Measurements from ENCODE around the gene GIPR. TPM values are rescaled to one million over a fixed set of nuclear protein-coding genes. Genes with fewer than 3 reads are reported as not detected.

The GIPR gene
- total and polyA plus RNA-seq, 2 donors = 0.14 to 1.6 TPM

GRCh38 chr19:45636275-45636674 lies 31.7 kb upstream of the GIPR start:
- Histone ChIP-seq H3K9me3 (ENCODE audit: control insufficient read depth in 2 of 2, insufficient read depth in 1 of 2, low read length in 1 of 2) (peaks cover 0 to 4% of the 10 kb centered on the region in 2 donors), H3K4me1 (ENCODE audit: control insufficient read depth in 2 of 2, insufficient read depth in 2 of 2, low read length in 2 of 2) (peaks cover 9 to 17% of the 10 kb centered on the region in 2 donors), H3K27ac (ENCODE audit: low read depth in 1 of 2, low read length in 1 of 2) (no peak overlapping the region), H3K36me3 (ENCODE audit: control insufficient read depth in 2 of 2, insufficient read depth in 2 of 2, low read length in 1 of 2) (peaks cover 2 to 11% of the 10 kb centered on the region in 2 donors), H3K27me3 (ENCODE audit: control insufficient read depth in 2 of 2, insufficient read depth in 1 of 2, low read length in 1 of 2) (peaks cover 0 to 8% of the 10 kb centered on the region in 2 donors), H3K4me3 (ENCODE audit: low read length in 2 of 2) (no peak overlapping the region)
- DNase-seq (ENCODE audit: low read depth in 6 of 9, low spot score in 9 of 9) = no peak
- 100% methylated on average over 1 of the region's 1 CpG for WGBS

DNA sequence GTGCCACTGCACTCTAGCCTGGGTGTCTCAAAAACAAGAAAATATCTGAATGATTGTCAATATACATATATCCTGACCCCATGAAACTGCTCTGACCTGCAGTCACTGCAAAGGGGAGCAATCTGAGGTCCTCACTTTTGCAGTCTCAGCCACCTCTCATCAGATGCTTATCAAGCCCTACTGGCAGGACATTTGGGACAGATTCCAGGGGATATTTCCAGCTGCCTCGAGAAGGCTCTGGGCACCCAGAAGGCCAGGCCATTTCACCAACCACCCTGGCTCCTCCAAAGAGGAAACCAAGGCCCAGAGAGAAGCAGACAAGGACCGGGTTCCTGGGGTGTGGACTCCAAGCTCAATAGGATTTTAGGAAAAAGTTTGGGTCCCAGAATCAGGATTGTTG lies 31.1 kb upstream of the GIPR start:
- peaks cover 0 to 14% of the 10 kb centered on the region in 2 donors for H3K27me3 ChIP-seq (ENCODE audit: control insufficient read depth in 2 of 2, insufficient read depth in 1 of 2, low read length in 1 of 2)
- no peak overlapping the region for H3K4me3 ChIP-seq (ENCODE audit: low read length in 2 of 2)
- H3K36me3 ChIP-seq (ENCODE audit: control insufficient read depth in 2 of 2, insufficient read depth in 2 of 2, low read length in 1 of 2) = peaks cover 2 to 11% of the 10 kb centered on the region in 2 donors
- 96% methylated on average over 2 of the region's 2 CpGs for WGBS
- H3K4me1 ChIP-seq (ENCODE audit: control insufficient read depth in 2 of 2, insufficient read depth in 2 of 2, low read length in 2 of 2) = peaks cover 12 to 24% of the 10 kb centered on the region in 2 donors
- H3K27ac ChIP-seq (ENCODE audit: low read depth in 1 of 2, low read length in 1 of 2) = no peak overlapping the region
- no peak for DNase-seq (ENCODE audit: low read depth in 6 of 9, low spot score in 9 of 9)
- peaks cover 0 to 4% of the 10 kb centered on the region in 2 donors for H3K9me3 ChIP-seq (ENCODE audit: control insufficient read depth in 2 of 2, insufficient read depth in 1 of 2, low read length in 1 of 2)

DNA sequence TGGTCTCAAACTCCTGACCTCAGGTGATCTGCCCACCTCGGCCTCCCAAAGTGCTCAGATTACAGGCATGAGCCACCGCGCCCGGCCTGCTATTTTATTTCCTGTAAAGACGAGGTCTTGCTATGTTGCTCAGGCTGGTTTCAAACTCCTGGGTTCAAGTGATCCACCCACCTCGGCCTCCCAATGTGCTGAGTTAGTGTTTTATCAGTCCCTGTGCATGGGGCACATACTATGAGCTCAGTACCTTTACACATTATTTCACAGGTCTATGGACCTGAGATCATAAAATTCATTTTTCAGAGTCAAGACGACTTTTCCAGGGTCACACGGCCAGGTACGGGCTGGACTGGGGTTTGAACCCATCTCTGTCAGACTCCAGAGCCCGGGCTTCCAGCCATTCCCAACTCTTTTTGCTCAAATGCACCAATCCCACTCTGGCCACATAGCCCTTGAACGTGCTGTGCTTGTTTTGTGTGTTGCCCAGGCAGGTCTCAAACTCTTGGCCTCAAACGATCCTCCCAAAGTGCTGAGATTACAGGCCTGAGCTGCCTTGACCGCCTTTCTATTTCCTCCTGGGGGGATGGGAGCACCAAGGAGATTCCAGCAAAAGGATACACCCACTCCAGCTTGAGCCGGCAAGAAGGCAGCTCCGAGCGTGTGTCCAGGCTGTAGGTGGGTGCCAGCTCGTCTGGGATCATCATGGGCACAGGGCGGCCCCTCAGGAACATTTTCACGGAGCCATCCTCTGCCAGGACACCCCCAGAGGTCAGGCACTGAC lies 29.9 kb upstream of the GIPR start:
- Histone ChIP-seq H3K36me3 (ENCODE audit: control insufficient read depth in 2 of 2, insufficient read depth in 2 of 2, low read length in 1 of 2) (peaks cover 2 to 5% of the 10 kb centered on the region in 2 donors), H3K9me3 (ENCODE audit: control insufficient read depth in 2 of 2, insufficient read depth in 1 of 2, low read length in 1 of 2) (peaks cover 0 to 7% of the 10 kb centered on the region in 2 donors), H3K4me1 (ENCODE audit: control insufficient read depth in 2 of 2, insufficient read depth in 2 of 2, low read length in 2 of 2) (peaks cover 14 to 35% of the 10 kb centered on the region in 2 donors), H3K27me3 (ENCODE audit: control insufficient read depth in 2 of 2, insufficient read depth in 1 of 2, low read length in 1 of 2) (peaks cover 0 to 26% of the 10 kb centered on the region in 2 donors), H3K27ac (ENCODE audit: low read depth in 1 of 2, low read length in 1 of 2) (no peak overlapping the region), H3K4me3 (ENCODE audit: low read length in 2 of 2) (peak overlapping the region; percentile 86)
- 96% methylated on average over 19 of the region's 19 CpGs for WGBS
- DNase-seq (ENCODE audit: low read depth in 6 of 9, low spot score in 9 of 9) = no peak

DNA sequence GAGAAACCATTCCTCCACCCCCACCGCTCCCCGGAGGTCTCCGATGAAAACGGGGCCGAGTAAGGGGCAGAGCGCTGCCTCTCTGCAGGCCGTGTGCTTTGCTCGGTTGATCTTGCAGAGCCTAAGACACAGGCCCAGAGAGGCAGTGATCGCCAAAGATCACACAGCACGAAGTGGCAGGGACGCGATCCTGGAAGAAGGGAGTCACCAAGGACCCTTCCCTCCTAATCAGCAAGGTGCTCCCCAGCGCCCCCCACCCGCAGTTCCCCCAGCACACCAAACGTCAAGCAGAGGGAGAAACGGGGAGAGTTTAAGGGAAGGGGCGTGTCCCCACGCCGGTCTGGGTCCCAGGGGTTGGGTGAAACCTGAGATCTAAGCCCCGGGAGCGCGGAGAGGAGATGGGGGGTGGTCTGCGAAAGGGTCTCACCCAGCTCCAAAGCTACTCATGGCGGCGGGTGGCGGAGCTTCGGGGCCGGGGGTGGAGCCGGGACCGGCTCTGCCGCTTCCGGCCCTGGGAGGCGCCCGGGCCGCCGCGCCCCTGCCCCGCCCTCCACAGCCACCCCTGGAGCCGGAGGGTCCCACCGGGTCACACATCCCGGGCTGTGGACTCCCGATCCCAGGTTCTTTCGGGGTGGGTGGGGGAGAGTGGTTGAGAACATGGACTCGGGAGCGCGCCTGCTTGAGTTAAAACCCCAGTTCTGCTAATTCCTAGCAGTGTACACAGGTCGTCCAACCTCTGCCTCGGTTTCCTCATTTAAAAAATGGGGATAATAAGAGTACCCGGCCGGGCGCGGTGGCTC lies 28.9 kb upstream of the GIPR start, which contains the start of gene EML2:
Gene EML2 (minus strand): TSS at position 468 of the 800 bp plus-strand sequence. CDS start 21 bp downstream, at position 447.
- Histone ChIP-seq H3K36me3 (ENCODE audit: control insufficient read depth in 2 of 2, insufficient read depth in 2 of 2, low read length in 1 of 2) (peaks cover 2 to 5% of the 10 kb centered on the region in 2 donors), H3K4me1 (ENCODE audit: control insufficient read depth in 2 of 2, insufficient read depth in 2 of 2, low read length in 2 of 2) (peaks cover 17 to 40% of the 10 kb centered on the region in 2 donors), H3K9me3 (ENCODE audit: control insufficient read depth in 2 of 2, insufficient read depth in 1 of 2, low read length in 1 of 2) (peaks cover 0 to 11% of the 10 kb centered on the region in 2 donors), H3K4me3 (ENCODE audit: low read length in 2 of 2) (peak within 1 kb of the TSS; percentile 86), H3K27me3 (ENCODE audit: control insufficient read depth in 2 of 2, insufficient read depth in 1 of 2, low read length in 1 of 2) (peaks cover 8 to 36% of the 10 kb centered on the region in 2 donors), H3K27ac (ENCODE audit: low read depth in 1 of 2, low read length in 1 of 2) (peak within 1 kb of the TSS; percentile 17 to 61)
- peak in 3 of 9 donors; percentile 58 to 79 (median 64) for DNase-seq (ENCODE audit: low read depth in 6 of 9, low spot score in 9 of 9)
- 5% methylated on average over 52 of the region's 52 CpGs for WGBS

GRCh38 chr19:45640849-45641273 lies 27.2 kb upstream of the GIPR start:
- peaks cover 21 to 54% of the 10 kb centered on the region in 2 donors for H3K27me3 ChIP-seq (ENCODE audit: control insufficient read depth in 2 of 2, insufficient read depth in 1 of 2, low read length in 1 of 2)
- DNase-seq (ENCODE audit: low read depth in 6 of 9, low spot score in 9 of 9) = no peak
- no peak overlapping the region for H3K27ac ChIP-seq (ENCODE audit: low read depth in 1 of 2, low read length in 1 of 2)
- peaks cover 2 to 5% of the 10 kb centered on the region in 2 donors for H3K36me3 ChIP-seq (ENCODE audit: control insufficient read depth in 2 of 2, insufficient read depth in 2 of 2, low read length in 1 of 2)
- whole genome bisulfite sequencing = 65% methylated on average over 17 of the region's 17 CpGs
- H3K9me3 ChIP-seq (ENCODE audit: control insufficient read depth in 2 of 2, insufficient read depth in 1 of 2, low read length in 1 of 2) = peaks cover 0 to 11% of the 10 kb centered on the region in 2 donors
- H3K4me3 ChIP-seq (ENCODE audit: low read length in 2 of 2) = no peak overlapping the region
- peaks cover 20 to 46% of the 10 kb centered on the region in 2 donors for H3K4me1 ChIP-seq (ENCODE audit: control insufficient read depth in 2 of 2, insufficient read depth in 2 of 2, low read length in 2 of 2)

DNA sequence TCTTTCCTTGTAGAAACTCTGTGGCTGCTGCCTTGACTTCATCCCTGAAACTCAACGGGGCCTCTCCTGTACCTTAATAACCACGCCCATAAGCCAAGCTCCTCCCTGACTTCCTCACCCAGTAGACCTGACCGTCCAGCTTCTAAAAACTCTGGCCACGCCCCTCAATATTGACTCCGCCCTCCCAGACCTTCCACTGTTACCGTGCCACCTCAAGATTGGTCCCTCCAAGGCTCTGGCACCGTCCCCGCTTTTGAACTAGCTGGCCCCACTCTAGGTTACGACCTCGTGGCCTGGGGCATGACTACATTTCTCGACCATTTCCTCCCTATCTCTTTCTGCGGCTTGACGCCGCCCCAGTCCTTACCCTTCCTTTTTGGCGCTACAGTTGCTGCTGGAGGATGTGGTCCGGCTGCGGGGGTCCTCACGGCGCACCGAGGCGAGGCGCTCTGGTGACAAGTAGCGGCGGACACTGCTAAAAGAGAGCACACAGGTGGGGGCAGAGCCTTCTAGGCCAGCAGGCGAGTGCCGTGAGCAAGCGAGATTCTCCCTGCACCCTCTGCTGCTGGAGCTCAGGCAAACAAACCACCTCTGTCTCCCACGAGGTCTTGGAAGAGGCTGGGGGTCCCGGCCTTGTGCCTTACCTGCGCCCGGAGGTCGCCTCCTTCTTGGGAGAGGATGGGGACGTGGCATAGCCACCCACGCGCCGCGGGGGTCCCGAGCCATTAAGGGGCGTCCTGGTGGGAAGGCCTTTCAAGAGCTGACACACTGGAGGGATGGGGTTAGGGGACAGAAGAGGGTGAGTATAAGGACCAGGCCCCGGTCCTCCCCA lies 26.5 kb upstream of the GIPR start:
- Histone ChIP-seq H3K27me3 (ENCODE audit: control insufficient read depth in 2 of 2, insufficient read depth in 1 of 2, low read length in 1 of 2) (peaks cover 21 to 60% of the 10 kb centered on the region in 2 donors), H3K9me3 (ENCODE audit: control insufficient read depth in 2 of 2, insufficient read depth in 1 of 2, low read length in 1 of 2) (peaks cover 0 to 11% of the 10 kb centered on the region in 2 donors), H3K4me1 (ENCODE audit: control insufficient read depth in 2 of 2, insufficient read depth in 2 of 2, low read length in 2 of 2) (peaks cover 20 to 52% of the 10 kb centered on the region in 2 donors), H3K27ac (ENCODE audit: low read depth in 1 of 2, low read length in 1 of 2) (peak overlapping the region; percentile 56 to 81), H3K36me3 (ENCODE audit: control insufficient read depth in 2 of 2, insufficient read depth in 2 of 2, low read length in 1 of 2) (peaks cover 2 to 5% of the 10 kb centered on the region in 2 donors), H3K4me3 (ENCODE audit: low read length in 2 of 2) (peak overlapping the region; percentile 37 to 45)
- WGBS = 2% methylated on average over 40 of the region's 40 CpGs
- DNase-seq (ENCODE audit: low read depth in 6 of 9, low spot score in 9 of 9) = peak in 3 of 9 donors; percentile 19 to 63 (median 36)

- 13% methylated on average over 39 of the region's 39 CpGs for WGBS
- no peak overlapping the region for H3K27ac ChIP-seq (ENCODE audit: low read depth in 1 of 2, low read length in 1 of 2)
- peaks cover 0 to 11% of the 10 kb centered on the region in 2 donors for H3K9me3 ChIP-seq (ENCODE audit: control insufficient read depth in 2 of 2, insufficient read depth in 1 of 2, low read length in 1 of 2)
- no peak overlapping the region for H3K4me3 ChIP-seq (ENCODE audit: low read length in 2 of 2)
- H3K27me3 ChIP-seq (ENCODE audit: control insufficient read depth in 2 of 2, insufficient read depth in 1 of 2, low read length in 1 of 2) = peaks cover 21 to 62% of the 10 kb centered on the region in 2 donors
- H3K4me1 ChIP-seq (ENCODE audit: control insufficient read depth in 2 of 2, insufficient read depth in 2 of 2, low read length in 2 of 2) = peaks cover 16 to 47% of the 10 kb centered on the region in 2 donors
- DNase-seq (ENCODE audit: low read depth in 6 of 9, low spot score in 9 of 9) = peak in 7 of 9 donors; percentile 65 to 93 (median 87)
- H3K36me3 ChIP-seq (ENCODE audit: control insufficient read depth in 2 of 2, insufficient read depth in 2 of 2, low read length in 1 of 2) = no peaks in the 10 kb centered on the region
Observed at GRCh38 chr19:45643024-45643926, 24.7 kb upstream of the GIPR start.

All from thymus (tissue), 11 donors.